Esophagus muscularis mucosa (tissue), 4 donors: Measurements from ENCODE around the gene PLPP6. TPM values are rescaled to one million over a fixed set of nuclear protein-coding genes. Genes with fewer than 3 reads are reported as not detected.

Experiments
- DNase-seq: peaks from one replicate; pipeline ENCODE4 v3.0.0-alpha.2; 2017; ENCODE audit errors: extremely low spot score
- H3K27ac ChIP-seq, 4 donors: fragments of 200-600 bp; sonication (generic); replicated peaks in 1 of 4; 1 replicate in 3 of 4; 2 replicates in 1 of 4; pipeline ENCODE4 v1.5.1; 2016 to 2019; ENCODE audit warnings: mild to moderate bottlenecking in 1 of 4
- H3K27me3 ChIP-seq, 4 donors: fragments of 200-600 bp; sonication (generic); one replicate each; pipeline versions ENCODE4 v1.5.1 to v1.6.0; 2016 to 2019
- H3K36me3 ChIP-seq, 4 donors: fragments of 200-600 bp; sonication (generic); one replicate each; pipeline ENCODE4 v1.5.1; 2016 to 2019
- H3K4me1 ChIP-seq, 4 donors: fragments of 200-600 bp; sonication (generic); one replicate each; pipeline ENCODE4 v1.5.1; 2016 to 2019
- H3K4me3 ChIP-seq, 4 donors: fragments of 200-600 bp; sonication (generic); 1 replicate in 2 of 4; 2 replicates in 2 of 4; pipeline ENCODE4 v1.5.1; 2016 to 2019; ENCODE audit warnings: mild to moderate bottlenecking in 4 of 4, moderate library complexity in 1 of 4
- H3K9me3 ChIP-seq, 4 donors: fragments of 200-600 bp; sonication (generic); 1 replicate in 3 of 4; 2 replicates in 1 of 4; pipeline ENCODE4 v1.5.1; 2016 to 2019
- EP300 ChIP-seq: sonication (generic); formaldehyde crosslinking; IDR thresholded peaks from one replicate; pipeline ENCODE4 v1.6.1; 2017; ENCODE audit warnings: antibody characterized with exemption
- POLR2A ChIP-seq: fragments of 450-650 bp; IDR thresholded peaks from one replicate; pipeline ENCODE4 v1.6.1; 2017; ENCODE audit warnings: antibody characterized with exemption, moderate library complexity, mild to moderate bottlenecking, low read depth
- POLR2AphosphoS5 ChIP-seq, 2 donors: sonication (generic); formaldehyde crosslinking; IDR thresholded peaks; one replicate each; pipeline ENCODE4 v1.6.1; 2017; ENCODE audit warnings: antibody characterized with exemption in 2 of 2
- WGBS: methylation state at CpG from one replicate; pipeline ENCODE4 v1.1.5; 2018; 5-methylcytosine and 5-hydroxymethylcytosine counted together
- intact Hi-C: fragments of 100-400 bp; cut with DNase I; formaldehyde crosslinking; loops from one replicate; pipeline ENCODE4 v1.15.1; 2023
- total RNA-seq, 4 donors: library from RNA; depleted of rRNA; stranded (reverse); fragments of >200 nt; gene quantifications; one replicate each; pipeline versions ENCODE4 v1.1.0 to v1.2.1, GENCODE V29; 2016
- TF ChIP-seq, protein P1 (sequence below), 3 experiments: fragments of 200-600 bp in 2 of 3; fragments of 450-650 bp in 1 of 3; sonication (generic) in 2 of 3; IDR thresholded peaks; one replicate each; pipeline ENCODE4 v1.5.1; 2017 to 2019; ENCODE audit warnings: antibody characterized with exemption in 3 of 3, mild to moderate bottlenecking in 2 of 3, moderate library complexity in 1 of 3

PLPP6 gene
- total RNA-seq, 4 donors from 2014 or later = 3.8 to 6.3 (median 6.2) TPM

DNA sequence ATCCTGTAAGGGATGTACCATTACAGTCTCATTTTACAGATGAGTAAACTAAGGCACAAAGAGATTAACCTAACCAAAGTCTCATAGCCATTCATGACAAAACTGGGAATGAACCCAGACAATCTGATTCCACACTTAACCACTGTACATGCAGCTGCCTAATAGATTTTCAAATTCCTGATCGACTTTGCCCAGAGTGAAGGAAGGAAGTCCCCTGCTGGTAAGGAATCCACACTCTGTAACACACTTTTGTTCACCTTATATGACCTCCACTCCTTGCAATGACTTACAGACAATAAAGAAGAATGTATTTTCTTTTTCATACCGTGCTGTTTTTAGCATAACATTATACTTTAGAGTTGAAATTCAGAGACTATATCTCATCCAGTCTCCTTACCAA is 31.3 kb upstream of the PLPP6 start:
- 59% methylated on average over 2 of the region's 2 CpGs for WGBS
- no peaks in the 10 kb centered on the region for H3K9me3 ChIP-seq
- intact Hi-C loops = loop anchor here (10.0 kb wide), 1 partner anchor 316 kb away; no protein-coding TSS in a partner anchor
- DNase-seq = no peak
- H3K4me3 ChIP-seq = no peak overlapping the region
- no peaks in the 10 kb centered on the region for H3K27me3 ChIP-seq
- TF ChIP-seq POLR2AphosphoS5 (IDR thresholded peaks at IDR 0.05) (no peak), POLR2A (no peak)
- TF ChIP-seq, protein P1, sequence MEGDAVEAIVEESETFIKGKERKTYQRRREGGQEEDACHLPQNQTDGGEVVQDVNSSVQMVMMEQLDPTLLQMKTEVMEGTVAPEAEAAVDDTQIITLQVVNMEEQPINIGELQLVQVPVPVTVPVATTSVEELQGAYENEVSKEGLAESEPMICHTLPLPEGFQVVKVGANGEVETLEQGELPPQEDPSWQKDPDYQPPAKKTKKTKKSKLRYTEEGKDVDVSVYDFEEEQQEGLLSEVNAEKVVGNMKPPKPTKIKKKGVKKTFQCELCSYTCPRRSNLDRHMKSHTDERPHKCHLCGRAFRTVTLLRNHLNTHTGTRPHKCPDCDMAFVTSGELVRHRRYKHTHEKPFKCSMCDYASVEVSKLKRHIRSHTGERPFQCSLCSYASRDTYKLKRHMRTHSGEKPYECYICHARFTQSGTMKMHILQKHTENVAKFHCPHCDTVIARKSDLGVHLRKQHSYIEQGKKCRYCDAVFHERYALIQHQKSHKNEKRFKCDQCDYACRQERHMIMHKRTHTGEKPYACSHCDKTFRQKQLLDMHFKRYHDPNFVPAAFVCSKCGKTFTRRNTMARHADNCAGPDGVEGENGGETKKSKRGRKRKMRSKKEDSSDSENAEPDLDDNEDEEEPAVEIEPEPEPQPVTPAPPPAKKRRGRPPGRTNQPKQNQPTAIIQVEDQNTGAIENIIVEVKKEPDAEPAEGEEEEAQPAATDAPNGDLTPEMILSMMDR (IDR thresholded peaks at IDR 0.05) = no peak
- H3K27ac ChIP-seq = no peak overlapping the region
- no peaks in the 10 kb centered on the region for H3K36me3 ChIP-seq
- no peaks in the 10 kb centered on the region for H3K4me1 ChIP-seq

DNA sequence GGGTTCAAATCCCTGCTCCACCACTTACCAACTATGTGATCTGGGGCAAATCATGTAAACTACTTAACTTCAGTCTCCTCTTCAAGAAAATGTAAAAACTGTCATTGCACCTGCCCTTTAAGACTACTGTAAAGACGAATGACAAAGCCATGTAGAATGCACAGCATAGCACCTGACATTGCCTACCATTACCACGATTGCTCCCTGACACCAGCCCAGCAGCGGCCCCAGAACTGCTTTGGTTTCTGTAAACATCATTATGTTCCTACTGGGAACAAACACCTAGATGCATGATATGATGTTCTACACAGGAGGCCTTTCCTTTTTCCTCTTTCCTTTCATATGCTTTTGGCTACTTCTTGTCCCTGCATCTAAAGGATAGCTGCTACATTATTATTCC is 23.1 kb upstream of the PLPP6 start:
- intact Hi-C loops = loop anchor here (10.0 kb wide), 1 partner anchor 324 kb away; no protein-coding TSS in a partner anchor
- DNase-seq = no peak
- H3K36me3 ChIP-seq = no peaks in the 10 kb centered on the region
- no peaks in the 10 kb centered on the region for H3K9me3 ChIP-seq
- H3K27me3 ChIP-seq = no peaks in the 10 kb centered on the region
- 78% methylated on average over 3 of the region's 3 CpGs for WGBS
- no peak overlapping the region for H3K4me3 ChIP-seq
- TF ChIP-seq EP300 (no peak), POLR2AphosphoS5 (IDR thresholded peaks at IDR 0.05) (no peak), POLR2A (no peak)
- TF ChIP-seq, protein P1 (IDR thresholded peaks at IDR 0.05) = no peak
- H3K27ac ChIP-seq = no peak overlapping the region
- peaks cover 0 to 7% (median 6%) of the 10 kb centered on the region in 4 donors for H3K4me1 ChIP-seq

- no peaks in the 10 kb centered on the region for H3K27me3 ChIP-seq
- peaks cover 0 to 7% (median 6%) of the 10 kb centered on the region in 4 donors for H3K4me1 ChIP-seq
- intact Hi-C loops = loop anchor here (10.0 kb wide), 1 partner anchor 325 kb away; no protein-coding TSS in a partner anchor
- no peak for DNase-seq
- H3K9me3 ChIP-seq = no peaks in the 10 kb centered on the region
- no peaks in the 10 kb centered on the region for H3K36me3 ChIP-seq
- WGBS = 52% methylated on average over 2 of the region's 2 CpGs
- H3K27ac ChIP-seq = no peak overlapping the region
- TF ChIP-seq POLR2A = no peak
- TF ChIP-seq POLR2AphosphoS5 (IDR thresholded peaks at IDR 0.05) = no peak
- TF ChIP-seq EP300 = no peak
- TF ChIP-seq, protein P1 (IDR thresholded peaks at IDR 0.05) = no peak
- no peak overlapping the region for H3K4me3 ChIP-seq
These were observed 22.7 kb upstream of the PLPP6 start for GRCh38 chr9:4639420-4639819.

GRCh38 chr9:4640027-4640426 is 22.1 kb upstream of the PLPP6 start:
- 49% methylated on average over 2 of the region's 2 CpGs for WGBS

More at GRCh38 chr9:4640027-4640426, 22.1 kb upstream of the PLPP6 start:
- Histone ChIP-seq H3K27me3 (no peaks in the 10 kb centered on the region), H3K36me3 (no peaks in the 10 kb centered on the region), H3K4me3 (no peak overlapping the region), H3K9me3 (no peaks in the 10 kb centered on the region), H3K27ac (no peak overlapping the region), H3K4me1 (peaks cover 0 to 7% (median 6%) of the 10 kb centered on the region in 4 donors)
- intact Hi-C loops = loop anchor here (2.0 kb wide), 1 partner anchor 257 kb away; no protein-coding TSS in a partner anchor
- DNase-seq = no peak
- TF ChIP-seq, protein P1 (IDR thresholded peaks at IDR 0.05) = peak; percentile 56 to 62 (median 61)
- no peak for TF ChIP-seq POLR2AphosphoS5 (IDR thresholded peaks at IDR 0.05)
